ENCODE measurements around the gene SELENON. TPM values are rescaled to one million over a fixed set of nuclear protein-coding genes. Genes with fewer than 3 reads are reported as not detected.

SELENON gene
- total and polyA plus RNA-seq, 2 of the 13 experiments (the other 11 are each of a cell fraction or from before 2014, with no cell fraction given): 3.8 to 8.0 TPM

- TF ChIP-seq SKIL (CRISPR knock-in tag; IDR thresholded peaks at IDR 0.05; ENCODE audit: borderline replicate concordance) (no peak), ERF (CRISPR knock-in tag; IDR thresholded peaks at IDR 0.05) (0 out of 2 replicates have a peak, but pooled peaks have one; percentile 16), BRF2 (CRISPR knock-in tag; IDR thresholded peaks at IDR 0.05) (no peak), MED1 (CRISPR knock-in tag; IDR thresholded peaks at IDR 0.05) (no peak), CHD4 (IDR thresholded peaks at IDR 0.05; ENCODE audit: borderline replicate concordance, low read length) (no peak), PITX1 (CRISPR knock-in tag; IDR thresholded peaks at IDR 0.05) (peak; percentile 11; the same call in 1 of the 2 replicates), ZBTB10 (CRISPR knock-in tag; IDR thresholded peaks at IDR 0.05; ENCODE audit: borderline replicate concordance) (no peak), ZNF44 (CRISPR knock-in tag; IDR thresholded peaks at IDR 0.05) (no peak), GABPB1 (CRISPR knock-in tag; IDR thresholded peaks at IDR 0.05) (no peak), THAP9 (CRISPR knock-in tag; IDR thresholded peaks at IDR 0.05; ENCODE audit: borderline replicate concordance) (no peak), ZNF331 (CRISPR knock-in tag; IDR thresholded peaks at IDR 0.05) (peak; percentile 59; the same call in 1 of the 2 replicates), SALL1 (CRISPR knock-in tag; IDR thresholded peaks at IDR 0.05) (peak; percentile 27; the same call in 1 of the 2 replicates), ZNF614 (CRISPR knock-in tag; IDR thresholded peaks at IDR 0.05; ENCODE audit: borderline replicate concordance) (0 out of 2 replicates have a peak, but pooled peaks have one; percentile 40), ZFX (CRISPR knock-in tag; IDR thresholded peaks at IDR 0.05; ENCODE audit: low read depth) (peak; percentile 28; the same call in 1 of the 2 replicates), THAP11 (CRISPR knock-in tag; IDR thresholded peaks at IDR 0.05) (peak; percentile 32; the same call in 1 of the 2 replicates), MIXL1 (CRISPR knock-in tag; IDR thresholded peaks at IDR 0.05) (peak; percentile 83; the same call in 1 of the 2 replicates), ZZZ3 (CRISPR knock-in tag; IDR thresholded peaks at IDR 0.05; ENCODE audit: borderline replicate concordance) (no peak), SOX13 (IDR thresholded peaks at IDR 0.05) (no peak), SOX13 (CRISPR knock-in tag; conservative IDR thresholded peaks at IDR 0.05 in 1 of 2, IDR thresholded peaks at IDR 0.05 in 1 of 2) (peak in 1 of 2 experiments; percentile 35; a peak in 1 of 4 replicates), ZNF367 (CRISPR knock-in tag; IDR thresholded peaks at IDR 0.05; ENCODE audit: borderline replicate concordance) (no peak)
Measured at GRCh38 chr1:25773441-25774125, 26.4 kb upstream of the SELENON start (continued).
